Nephron progenitor cell (in vitro differentiated cells): ENCODE data around the gene GGTLC1.

Experiments used
- DNase-seq: peaks from one replicate; pipeline ENCODE4 v3.0.0; 2021
- H3K27ac Mint-ChIP-seq: 2 replicates; pipeline ENCODE4 v1.8.0; 2021; ENCODE audit warnings: mild to moderate bottlenecking, moderate library complexity, mixed read lengths
- H3K27me3 Mint-ChIP-seq: 2 replicates; pipeline ENCODE4 v1.8.0; 2021; ENCODE audit warnings: mild to moderate bottlenecking, low read depth, mixed read lengths; ENCODE audit not compliant: poor library complexity
- H3K36me3 Mint-ChIP-seq: 2 replicates; pipeline ENCODE4 v1.8.0; 2021; ENCODE audit warnings: low read depth, mixed read lengths
- H3K4me1 Mint-ChIP-seq: 2 replicates; pipeline ENCODE4 v1.8.0; 2021; ENCODE audit warnings: mixed read lengths
- H3K4me3 Mint-ChIP-seq: 2 replicates; pipeline ENCODE4 v1.8.0; 2021; ENCODE audit warnings: mild to moderate bottlenecking, moderate library complexity, mixed read lengths
- H3K9me3 Mint-ChIP-seq: 2 replicates; pipeline ENCODE4 v1.8.0; 2021; ENCODE audit warnings: mild to moderate bottlenecking, moderate library complexity, mixed read lengths
- TF ChIP-seq, protein P1 (sequence below): fragments of 200-600 bp; sonication (generic); IDR thresholded peaks from 2 replicates; pipeline ENCODE4 v1.5.0; 2021; ENCODE audit warnings: antibody characterized with exemption

The GGTLC1 gene

DNA sequence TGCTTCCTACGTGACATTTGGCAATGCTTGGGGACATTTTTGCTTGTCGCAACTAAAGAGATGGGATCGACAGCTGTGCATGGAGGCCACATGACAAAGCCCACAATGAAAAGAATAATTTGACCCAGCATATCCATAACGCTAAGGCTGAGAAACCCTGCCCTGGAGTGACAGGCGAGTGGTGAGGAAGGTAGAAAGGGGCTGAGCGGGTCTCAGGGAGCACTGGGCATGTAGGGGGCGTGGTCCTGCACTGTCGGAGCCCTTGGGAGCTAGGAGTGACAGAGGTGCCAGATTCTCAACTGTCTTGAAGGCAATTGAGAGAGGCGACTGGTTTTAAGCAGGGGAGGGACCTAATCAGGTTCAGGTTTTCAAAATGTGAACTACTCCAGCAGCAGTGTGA is 13.6 kb downstream of the GGTLC1 start:
- H3K4me3 Mint-ChIP-seq = no peak overlapping the region
- H3K36me3 Mint-ChIP-seq = no peaks in the 10 kb centered on the region
- no peak overlapping the region for H3K27ac Mint-ChIP-seq
- peaks cover 15% of the 10 kb centered on the region for H3K27me3 Mint-ChIP-seq
- H3K9me3 Mint-ChIP-seq = no peaks in the 10 kb centered on the region
- peaks cover 7% of the 10 kb centered on the region for H3K4me1 Mint-ChIP-seq
- DNase-seq = no peak
- TF ChIP-seq, protein P1, sequence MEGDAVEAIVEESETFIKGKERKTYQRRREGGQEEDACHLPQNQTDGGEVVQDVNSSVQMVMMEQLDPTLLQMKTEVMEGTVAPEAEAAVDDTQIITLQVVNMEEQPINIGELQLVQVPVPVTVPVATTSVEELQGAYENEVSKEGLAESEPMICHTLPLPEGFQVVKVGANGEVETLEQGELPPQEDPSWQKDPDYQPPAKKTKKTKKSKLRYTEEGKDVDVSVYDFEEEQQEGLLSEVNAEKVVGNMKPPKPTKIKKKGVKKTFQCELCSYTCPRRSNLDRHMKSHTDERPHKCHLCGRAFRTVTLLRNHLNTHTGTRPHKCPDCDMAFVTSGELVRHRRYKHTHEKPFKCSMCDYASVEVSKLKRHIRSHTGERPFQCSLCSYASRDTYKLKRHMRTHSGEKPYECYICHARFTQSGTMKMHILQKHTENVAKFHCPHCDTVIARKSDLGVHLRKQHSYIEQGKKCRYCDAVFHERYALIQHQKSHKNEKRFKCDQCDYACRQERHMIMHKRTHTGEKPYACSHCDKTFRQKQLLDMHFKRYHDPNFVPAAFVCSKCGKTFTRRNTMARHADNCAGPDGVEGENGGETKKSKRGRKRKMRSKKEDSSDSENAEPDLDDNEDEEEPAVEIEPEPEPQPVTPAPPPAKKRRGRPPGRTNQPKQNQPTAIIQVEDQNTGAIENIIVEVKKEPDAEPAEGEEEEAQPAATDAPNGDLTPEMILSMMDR = no peak

DNA sequence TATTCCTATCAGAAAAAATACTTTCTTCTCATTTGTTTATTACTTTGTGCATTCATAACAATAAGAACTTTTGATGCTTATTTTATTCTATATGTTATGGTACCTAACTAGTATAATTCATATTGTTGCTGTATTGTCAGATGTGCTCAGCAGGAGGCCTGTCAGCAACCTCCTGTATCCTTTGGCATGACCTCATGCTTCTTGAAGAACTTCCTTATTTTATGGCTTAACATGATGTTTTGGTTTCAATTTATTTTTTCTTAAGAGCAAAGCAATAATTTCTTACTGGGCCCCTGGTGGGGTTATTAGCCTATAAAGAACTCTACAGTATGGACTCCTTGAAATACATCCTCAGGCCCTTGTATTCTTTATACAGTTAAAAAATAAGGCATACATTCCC is 17.3 kb downstream of the GGTLC1 start:
- no peak overlapping the region for H3K4me3 Mint-ChIP-seq
- H3K9me3 Mint-ChIP-seq = peaks cover 15% of the 10 kb centered on the region
- no peak overlapping the region for H3K27ac Mint-ChIP-seq
- peaks cover 29% of the 10 kb centered on the region for H3K27me3 Mint-ChIP-seq
- H3K4me1 Mint-ChIP-seq = no peaks in the 10 kb centered on the region
- TF ChIP-seq, protein P1 = no peak
- H3K36me3 Mint-ChIP-seq = no peaks in the 10 kb centered on the region
- DNase-seq = no peak

- Mint-ChIP-seq H3K4me1 (no peaks in the 10 kb centered on the region), H3K27ac (no peak overlapping the region), H3K36me3 (no peaks in the 10 kb centered on the region), H3K27me3 (peaks cover 29% of the 10 kb centered on the region), H3K9me3 (peaks cover 27% of the 10 kb centered on the region), H3K4me3 (no peak overlapping the region)
- TF ChIP-seq, protein P1 = no peak
- no peak for DNase-seq
Observed at GRCh38 chr20:23970049-23970448, 18.5 kb downstream of the GGTLC1 start.

DNA sequence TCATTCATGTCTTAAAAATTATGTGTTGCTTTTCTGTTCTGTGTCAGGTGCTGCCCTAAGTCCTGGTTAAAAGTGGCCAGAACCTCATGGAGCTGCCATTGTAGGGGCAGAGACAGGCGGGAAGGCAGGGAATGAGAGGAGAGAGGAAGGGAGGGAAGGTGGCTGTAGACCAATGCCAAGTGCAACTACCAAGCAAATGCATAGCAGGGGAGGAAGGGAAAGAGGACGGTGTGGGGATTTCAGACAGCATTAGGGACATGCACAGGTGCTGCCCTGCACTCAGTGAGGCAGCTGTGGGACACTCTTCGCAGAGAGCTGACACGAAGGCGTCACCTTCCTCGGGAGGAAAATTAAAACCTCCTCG is 21.0 kb downstream of the GGTLC1 start:
- Mint-ChIP-seq H3K27ac (no peak overlapping the region), H3K4me3 (no peak overlapping the region), H3K4me1 (no peaks in the 10 kb centered on the region), H3K9me3 (peaks cover 47% of the 10 kb centered on the region), H3K27me3 (peaks cover 21% of the 10 kb centered on the region), H3K36me3 (no peaks in the 10 kb centered on the region)
- no peak for DNase-seq
- TF ChIP-seq, protein P1 = no peak

- TF ChIP-seq, protein P1 = no peak
- H3K4me1 Mint-ChIP-seq = no peaks in the 10 kb centered on the region
- H3K9me3 Mint-ChIP-seq = peaks cover 51% of the 10 kb centered on the region
- peaks cover 21% of the 10 kb centered on the region for H3K27me3 Mint-ChIP-seq
- DNase-seq = no peak
- no peak overlapping the region for H3K4me3 Mint-ChIP-seq
- H3K36me3 Mint-ChIP-seq = no peaks in the 10 kb centered on the region
- H3K27ac Mint-ChIP-seq = no peak overlapping the region
Observed at GRCh38 chr20:23966927-23967615, 21.5 kb downstream of the GGTLC1 start.

GRCh38 chr20:23966298-23966697 is 22.3 kb downstream of the GGTLC1 start:
- TF ChIP-seq, protein P1 = no peak
- Mint-ChIP-seq H3K27ac (peak overlapping the region; percentile 52), H3K36me3 (no peaks in the 10 kb centered on the region), H3K27me3 (peaks cover 21% of the 10 kb centered on the region), H3K4me3 (no peak overlapping the region), H3K4me1 (no peaks in the 10 kb centered on the region), H3K9me3 (peaks cover 55% of the 10 kb centered on the region)
- DNase-seq = no peak
